Activated T-cell treated with anti-CD3 and anti-CD28 coated beads, Interleukin-2, amount 50 U/mL, for 24 hours (primary cell): ENCODE data around the gene UBAP1L.

Experiments used
- DNase-seq: peaks from one replicate; pipeline ENCODE4 v3.0.0-alpha.2; 2020
- H3K27ac Mint-ChIP-seq: 2 replicates; pipeline ENCODE4 v1.8.0; 2020; ENCODE audit warnings: mild to moderate bottlenecking, mixed read lengths
- H3K27me3 Mint-ChIP-seq: 2 replicates; pipeline ENCODE4 v1.8.0; 2020; ENCODE audit warnings: mixed read lengths
- H3K36me3 Mint-ChIP-seq: 2 replicates; pipeline ENCODE4 v1.8.0; 2020; ENCODE audit warnings: low read depth, mixed read lengths
- H3K4me1 Mint-ChIP-seq: 2 replicates; pipeline ENCODE4 v1.8.0; 2020; ENCODE audit warnings: low read depth, mixed read lengths
- H3K4me3 Mint-ChIP-seq: 2 replicates; pipeline ENCODE4 v1.8.0; 2020; ENCODE audit warnings: mild to moderate bottlenecking, moderate library complexity, mixed read lengths
- H3K9me3 Mint-ChIP-seq: 2 replicates; pipeline ENCODE4 v1.8.0; 2020; ENCODE audit warnings: mixed read lengths

The UBAP1L gene

GRCh38 chr15:65069779-65070546 lies 45.0 kb downstream of the UBAP1L start:
- no peak for DNase-seq
- H3K4me1 Mint-ChIP-seq: peaks cover 6% of the 10 kb centered on the region
- no peaks in the 10 kb centered on the region for H3K36me3 Mint-ChIP-seq
- no peak overlapping the region for H3K27ac Mint-ChIP-seq
- no peaks in the 10 kb centered on the region for H3K9me3 Mint-ChIP-seq
- H3K4me3 Mint-ChIP-seq: no peak overlapping the region
- peaks cover 46% of the 10 kb centered on the region for H3K27me3 Mint-ChIP-seq

GRCh38 chr15:65069179-65069578 lies 45.8 kb downstream of the UBAP1L start:
- Mint-ChIP-seq H3K9me3 (no peaks in the 10 kb centered on the region), H3K4me1 (peaks cover 6% of the 10 kb centered on the region), H3K36me3 (no peaks in the 10 kb centered on the region), H3K27me3 (peaks cover 48% of the 10 kb centered on the region), H3K27ac (no peak overlapping the region), H3K4me3 (no peak overlapping the region)
- no peak for DNase-seq

DNA sequence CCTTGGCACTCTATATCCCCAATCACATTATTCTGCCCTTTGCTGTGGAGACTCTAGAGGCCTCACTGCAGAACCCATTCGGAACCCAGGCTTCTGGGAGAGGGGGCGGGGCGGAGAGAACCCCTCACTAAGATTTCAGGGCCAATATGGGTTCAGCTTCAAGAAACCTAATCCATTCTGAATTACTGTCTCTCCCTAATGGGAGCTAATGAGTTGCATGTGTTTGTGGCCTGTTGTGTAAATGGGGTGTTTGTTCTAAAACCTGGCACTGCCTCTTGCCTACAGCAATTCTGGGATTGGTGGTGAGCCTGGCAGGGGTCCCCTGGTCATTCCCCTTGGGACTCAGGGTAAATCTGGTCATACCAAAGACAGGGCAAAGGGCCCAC lies 46.6 kb downstream of the UBAP1L start:
- H3K4me3 Mint-ChIP-seq: peak overlapping the region; percentile 36
- H3K4me1 Mint-ChIP-seq: peaks cover 6% of the 10 kb centered on the region
- H3K36me3 Mint-ChIP-seq: no peaks in the 10 kb centered on the region
- no peak overlapping the region for H3K27ac Mint-ChIP-seq
- peaks cover 48% of the 10 kb centered on the region for H3K27me3 Mint-ChIP-seq
- DNase-seq: no peak
- no peaks in the 10 kb centered on the region for H3K9me3 Mint-ChIP-seq

DNA sequence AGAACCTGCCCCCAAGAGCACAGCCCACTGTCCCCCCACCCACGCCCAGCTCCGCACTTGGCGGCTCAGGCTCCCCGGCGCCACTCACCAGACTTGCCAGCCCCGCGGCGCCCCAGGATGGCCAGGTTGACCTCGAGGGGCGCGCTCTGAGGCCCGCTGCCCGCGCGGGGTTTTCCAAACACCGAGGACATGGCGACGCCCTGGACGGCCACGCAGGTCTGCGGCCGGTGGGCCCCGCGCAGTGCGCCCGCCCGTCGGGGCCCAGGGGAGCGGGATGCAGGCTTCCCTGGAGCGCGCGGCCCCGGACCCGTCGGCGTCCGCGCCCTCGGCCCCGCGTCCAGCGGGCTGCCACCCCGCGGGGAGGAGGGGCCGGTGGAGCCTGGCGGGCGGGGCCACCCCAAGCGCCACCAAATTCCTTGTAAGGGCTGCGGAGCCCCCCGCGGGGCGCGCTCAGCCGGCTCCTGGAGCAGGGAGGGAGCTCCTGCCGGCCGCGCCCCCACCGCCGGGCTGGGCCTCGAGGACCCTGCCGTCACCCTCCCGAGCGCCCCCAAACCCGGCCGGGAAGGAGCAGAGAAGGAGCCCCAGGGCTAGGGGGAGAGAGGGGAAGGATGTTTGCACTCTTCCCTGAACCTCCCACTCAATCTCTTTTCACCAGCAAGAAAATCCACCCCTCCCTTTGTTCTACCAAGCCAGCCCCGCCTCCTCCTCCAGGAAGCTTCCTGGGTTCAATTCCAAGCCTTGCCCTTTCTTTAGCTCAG lies 47.2 kb downstream of the UBAP1L start, which contains the start of gene RASL12:
TSS of gene RASL12 (minus strand) at position 347 of the 758 bp plus-strand sequence. CDS start at position 191, 156 bp downstream.
- H3K27me3 Mint-ChIP-seq: peaks cover 48% of the 10 kb centered on the region
- no peak for DNase-seq

DNA sequence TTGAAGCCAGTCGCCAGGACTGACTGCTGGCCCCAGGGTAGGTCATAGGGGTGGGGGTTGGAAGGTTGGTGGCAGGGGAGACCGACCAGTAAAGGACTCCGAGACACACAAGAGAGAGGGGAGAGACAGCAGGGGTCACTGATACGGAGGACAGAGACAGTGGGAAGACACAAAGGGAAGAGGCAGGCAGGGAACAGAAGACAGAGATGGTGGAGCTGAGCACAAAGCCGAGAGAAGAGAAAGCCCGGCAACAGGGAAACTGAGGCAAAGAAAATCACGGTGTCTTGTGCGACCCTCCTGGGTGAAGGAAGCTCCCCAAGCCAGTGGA lies 47.7 kb downstream of the UBAP1L start:
- Mint-ChIP-seq H3K9me3 (no peaks in the 10 kb centered on the region), H3K27me3 (peaks cover 48% of the 10 kb centered on the region), H3K4me3 (no peak overlapping the region), H3K4me1 (peaks cover 6% of the 10 kb centered on the region), H3K36me3 (no peaks in the 10 kb centered on the region), H3K27ac (no peak overlapping the region)
- DNase-seq: no peak

More for the DNA sequence above, 47.2 kb downstream of the UBAP1L start, which contains the start of gene RASL12:
- no peak within 1 kb of the TSS for H3K27ac Mint-ChIP-seq
- no peaks in the 10 kb centered on the region for H3K9me3 Mint-ChIP-seq
- H3K4me3 Mint-ChIP-seq: peak within 1 kb of the TSS; percentile 36
- peaks cover 6% of the 10 kb centered on the region for H3K4me1 Mint-ChIP-seq
- H3K36me3 Mint-ChIP-seq: no peaks in the 10 kb centered on the region

DNA sequence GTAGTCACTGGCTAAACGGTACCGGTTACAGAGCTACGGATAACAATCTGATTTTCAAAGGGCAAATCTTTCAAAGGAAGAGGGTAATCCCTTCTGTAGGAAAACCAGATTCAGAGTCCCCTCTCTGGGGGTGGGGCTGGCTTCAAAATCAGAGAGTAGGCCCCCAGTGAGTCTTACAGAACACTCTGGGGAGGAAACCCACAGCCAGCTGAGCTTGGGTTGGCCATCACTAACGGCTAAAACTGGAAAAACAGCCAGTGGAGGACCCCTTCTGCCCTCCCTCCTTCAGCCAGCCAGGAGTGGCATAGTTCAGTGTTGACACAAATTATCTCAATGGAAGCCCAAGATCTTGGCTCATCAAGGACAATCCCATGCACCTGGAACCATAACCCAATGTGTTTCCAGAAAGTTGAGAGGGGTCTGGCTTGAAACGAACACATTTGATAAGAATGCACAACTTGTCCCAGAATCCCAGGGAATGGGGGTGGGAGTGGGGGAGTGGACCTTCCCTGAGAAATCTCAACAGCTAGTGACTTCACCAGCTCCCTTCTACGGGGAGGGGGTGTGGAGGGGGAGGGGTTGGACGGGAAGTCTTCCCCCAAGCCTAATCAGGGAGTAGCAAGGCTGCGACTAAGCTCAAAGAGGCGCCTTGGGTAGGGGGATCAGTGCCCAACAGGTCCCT lies 48.2 kb downstream of the UBAP1L start:
- H3K4me3 Mint-ChIP-seq: no peak overlapping the region
- no peak overlapping the region for H3K27ac Mint-ChIP-seq
- H3K9me3 Mint-ChIP-seq: no peaks in the 10 kb centered on the region
- H3K27me3 Mint-ChIP-seq: peaks cover 48% of the 10 kb centered on the region
- H3K4me1 Mint-ChIP-seq: peaks cover 6% of the 10 kb centered on the region
- H3K36me3 Mint-ChIP-seq: no peaks in the 10 kb centered on the region
- no peak for DNase-seq

GRCh38 chr15:65066001-65066634 lies 48.9 kb downstream of the UBAP1L start:
- Mint-ChIP-seq H3K4me1 (peaks cover 6% of the 10 kb centered on the region), H3K9me3 (no peaks in the 10 kb centered on the region), H3K36me3 (no peaks in the 10 kb centered on the region), H3K27ac (no peak overlapping the region), H3K4me3 (no peak overlapping the region), H3K27me3 (peaks cover 48% of the 10 kb centered on the region)
- no peak for DNase-seq

GRCh38 chr15:65062726-65063125 lies 52.3 kb downstream of the UBAP1L start:
- Mint-ChIP-seq H3K4me1 (peaks cover 4% of the 10 kb centered on the region), H3K27me3 (peaks cover 27% of the 10 kb centered on the region), H3K36me3 (no peaks in the 10 kb centered on the region), H3K4me3 (no peak overlapping the region), H3K27ac (no peak overlapping the region), H3K9me3 (no peaks in the 10 kb centered on the region)
- no peak for DNase-seq

DNA sequence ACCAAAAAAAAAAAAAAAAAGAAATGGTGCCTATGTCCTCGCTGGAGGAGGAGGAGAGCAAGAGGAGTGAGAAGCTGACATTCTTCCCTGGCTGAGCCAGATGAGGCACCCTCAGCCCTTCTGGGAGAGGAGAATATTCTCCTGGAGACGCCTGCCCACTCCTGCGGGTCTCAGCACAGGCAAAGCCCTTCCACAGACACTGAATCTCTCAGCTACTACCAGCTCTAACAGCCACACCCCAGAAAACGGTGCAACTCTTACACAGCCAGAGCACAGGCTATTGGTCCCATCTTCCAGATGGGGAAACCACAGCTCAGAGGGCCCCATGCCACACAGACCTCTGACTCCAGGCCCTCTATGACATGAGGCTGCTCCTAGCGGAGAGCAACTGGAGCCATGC lies 52.9 kb downstream of the UBAP1L start:
- Mint-ChIP-seq H3K9me3 (no peaks in the 10 kb centered on the region), H3K27me3 (peaks cover 22% of the 10 kb centered on the region), H3K27ac (no peak overlapping the region), H3K4me1 (no peaks in the 10 kb centered on the region), H3K4me3 (no peak overlapping the region), H3K36me3 (no peaks in the 10 kb centered on the region)
- DNase-seq: no peak

GRCh38 chr15:65060641-65061397 lies 54.2 kb downstream of the UBAP1L start:
- Mint-ChIP-seq H3K36me3 (no peaks in the 10 kb centered on the region), H3K9me3 (no peaks in the 10 kb centered on the region), H3K4me1 (no peaks in the 10 kb centered on the region), H3K27ac (no peak overlapping the region), H3K27me3 (peaks cover 10% of the 10 kb centered on the region), H3K4me3 (no peak overlapping the region)
- DNase-seq: no peak

- DNase-seq: no peak
- no peak overlapping the region for H3K27ac Mint-ChIP-seq
- H3K4me3 Mint-ChIP-seq: no peak overlapping the region
These were observed 54.9 kb downstream of the UBAP1L start for GRCh38 chr15:65059931-65060596.

GRCh38 chr15:65059369-65059750 lies 55.6 kb downstream of the UBAP1L start:
- no peaks in the 10 kb centered on the region for H3K9me3 Mint-ChIP-seq
- no peak for DNase-seq
- no peak overlapping the region for H3K27ac Mint-ChIP-seq
- H3K4me3 Mint-ChIP-seq: no peak overlapping the region
- no peaks in the 10 kb centered on the region for H3K4me1 Mint-ChIP-seq
- no peaks in the 10 kb centered on the region for H3K27me3 Mint-ChIP-seq
- no peaks in the 10 kb centered on the region for H3K36me3 Mint-ChIP-seq

More at GRCh38 chr15:65059931-65060596, 54.9 kb downstream of the UBAP1L start:
- Mint-ChIP-seq H3K9me3 (no peaks in the 10 kb centered on the region), H3K36me3 (no peaks in the 10 kb centered on the region), H3K27me3 (peaks cover 3% of the 10 kb centered on the region), H3K4me1 (no peaks in the 10 kb centered on the region)
